NCI-H2171 treated with DMSO at 0.1 percent for 48 hours (cell line): ENCODE results near the gene AKAP5.
A peak's percentile ranks its signal among the peaks of the same experiment; 100 is the strongest.

ENCODE experiments used
- DNase-seq: peaks from one replicate; lab custom pipeline; 2025; lab: John Stamatoyannopoulos, UW

AKAP5 gene

GRCh38 chr14:64465191-64465822 lies at the start of gene AKAP5:
Gene AKAP5, plus strand, starts transcription at chr14:64465499. Its CDS starts 2,896 bp downstream, at chr14:64468395.
- DNase-seq: peak; percentile 85

- DNase-seq: no peak
Observed at GRCh38 chr14:64416348-64416932, 48.9 kb upstream of the AKAP5 start.

- DNase-seq: peak; percentile 41
Observed at GRCh38 chr14:64417055-64417770, 48.1 kb upstream of the AKAP5 start.

GRCh38 chr14:64417771-64418125 lies 47.6 kb upstream of the AKAP5 start:
- DNase-seq: no peak

- DNase-seq: no peak
Observed at GRCh38 chr14:64419003-64419402, 46.3 kb upstream of the AKAP5 start.

- DNase-seq: peak; percentile 41
Observed at GRCh38 chr14:64421166-64421565, 44.1 kb upstream of the AKAP5 start.

- no peak for DNase-seq
Observed at GRCh38 chr14:64422005-64422404, 43.3 kb upstream of the AKAP5 start.

- no peak for DNase-seq
Observed at GRCh38 chr14:64422756-64423155, 42.5 kb upstream of the AKAP5 start.

GRCh38 chr14:64423987-64424386 lies 41.3 kb upstream of the AKAP5 start:
- DNase-seq: no peak

GRCh38 chr14:64434528-64434927 lies 30.8 kb upstream of the AKAP5 start:
- DNase-seq: no peak

GRCh38 chr14:64438181-64438841 lies 27.0 kb upstream of the AKAP5 start:
- no peak for DNase-seq

GRCh38 chr14:64439141-64439540 lies 26.2 kb upstream of the AKAP5 start:
- DNase-seq: no peak

- no peak for DNase-seq
Observed at GRCh38 chr14:64440494-64440893, 24.8 kb upstream of the AKAP5 start.

- DNase-seq: no peak
Observed at GRCh38 chr14:64442300-64442988, 22.9 kb upstream of the AKAP5 start.

- DNase-seq: no peak
Observed at GRCh38 chr14:64444140-64444539, 21.2 kb upstream of the AKAP5 start.

GRCh38 chr14:64444984-64445845 lies 20.1 kb upstream of the AKAP5 start:
- peak; percentile 38 for DNase-seq

GRCh38 chr14:64447876-64448670 lies 17.2 kb upstream of the AKAP5 start:
- DNase-seq: no peak

- no peak for DNase-seq
Observed at GRCh38 chr14:64450255-64450654, 15.0 kb upstream of the AKAP5 start.

GRCh38 chr14:64454671-64455070 lies 10.6 kb upstream of the AKAP5 start:
- no peak for DNase-seq

- no peak for DNase-seq
Observed at GRCh38 chr14:64459405-64460136, 5.7 kb upstream of the AKAP5 start.
